Effector CD4-positive, alpha-beta T cell (primary cell): Measurements from ENCODE around the gene FAM118A.
"Not testable (repeated sequence)": the region's sequence is repeated elsewhere in the genome, so short reads cannot be mapped to it uniquely, and the experiment has no call there.

Experiments used
- DNase-seq: peaks from one replicate; pipeline ENCODE4 v3.0.0-alpha.2; 2020

Gene FAM118A

DNA sequence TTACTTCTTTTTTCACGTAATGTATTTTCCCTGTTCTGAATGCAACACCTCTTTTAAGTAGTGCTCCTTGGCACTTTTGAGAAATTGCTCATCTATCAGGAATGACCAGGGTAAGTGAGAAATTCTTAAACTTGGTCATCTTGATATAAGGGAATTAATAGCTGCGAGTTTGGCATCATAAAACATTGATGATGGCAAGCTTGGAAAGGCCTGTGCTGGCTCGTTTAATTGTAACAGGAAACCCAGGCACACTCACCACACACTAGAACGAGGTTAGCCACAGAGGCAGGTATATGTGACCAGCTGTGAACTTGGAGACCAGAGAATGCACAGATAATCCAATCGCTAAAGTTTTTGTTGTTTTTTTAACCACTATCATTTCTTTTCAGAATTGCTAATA lies 24.3 kb downstream of the FAM118A start:
- no peak for DNase-seq

DNA sequence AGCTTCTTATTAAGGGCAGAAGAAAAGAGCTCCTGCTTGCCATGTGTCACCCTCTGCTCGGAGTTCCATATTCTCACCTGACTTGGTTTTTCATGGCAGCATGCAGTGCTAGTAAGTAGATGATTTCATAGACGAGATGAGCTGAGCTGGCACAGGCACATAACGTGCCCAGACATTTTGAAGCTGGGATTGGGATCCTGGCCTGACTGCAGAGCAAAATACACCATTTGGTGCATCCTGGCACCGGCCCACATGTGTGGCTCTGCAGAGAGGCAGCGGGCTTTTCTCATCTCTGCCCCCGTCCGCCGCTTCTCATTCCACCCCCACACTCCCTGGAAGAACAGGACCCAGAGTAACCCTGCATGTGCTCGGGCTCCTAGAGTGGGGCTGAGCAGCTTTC lies 24.8 kb downstream of the FAM118A start:
- no peak for DNase-seq

DNA sequence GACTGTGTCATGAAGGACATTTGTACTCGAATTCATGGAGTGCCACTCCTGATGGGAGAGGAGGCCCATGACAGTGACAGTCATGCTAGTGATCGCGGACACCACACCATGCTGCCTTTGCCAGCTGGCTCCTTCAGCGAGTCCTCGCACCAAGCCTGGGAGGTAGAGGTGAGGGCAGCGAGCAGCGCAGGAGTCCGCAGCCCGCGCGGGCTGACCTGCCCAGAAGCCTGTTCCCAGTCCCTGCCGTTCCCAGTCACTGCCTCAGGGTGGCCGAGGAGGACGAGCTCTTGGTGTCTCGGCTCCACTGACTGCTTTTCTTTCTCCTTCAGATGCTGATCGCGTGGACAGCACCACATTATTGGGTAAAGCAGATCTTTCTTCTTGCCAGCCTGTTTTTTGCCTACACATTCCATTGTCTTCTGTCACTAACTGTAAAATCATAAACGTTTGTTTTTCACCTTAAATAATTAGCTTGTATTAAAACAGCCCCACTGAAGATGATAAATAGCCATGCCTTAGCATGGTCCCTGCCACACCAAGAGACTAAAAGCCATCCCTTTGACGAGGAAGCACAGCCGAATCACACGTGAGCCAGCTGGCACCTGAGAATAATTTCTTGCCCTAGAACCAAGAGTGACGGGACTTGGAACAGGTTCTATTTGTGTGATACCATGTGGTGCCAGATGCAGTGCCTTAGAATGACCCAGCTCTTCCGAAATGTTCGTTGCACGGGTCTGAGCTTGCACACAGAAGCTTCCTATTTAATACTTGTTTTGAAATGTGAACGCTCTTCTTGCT lies 25.5 kb downstream of the FAM118A start:
- no peak for DNase-seq

DNA sequence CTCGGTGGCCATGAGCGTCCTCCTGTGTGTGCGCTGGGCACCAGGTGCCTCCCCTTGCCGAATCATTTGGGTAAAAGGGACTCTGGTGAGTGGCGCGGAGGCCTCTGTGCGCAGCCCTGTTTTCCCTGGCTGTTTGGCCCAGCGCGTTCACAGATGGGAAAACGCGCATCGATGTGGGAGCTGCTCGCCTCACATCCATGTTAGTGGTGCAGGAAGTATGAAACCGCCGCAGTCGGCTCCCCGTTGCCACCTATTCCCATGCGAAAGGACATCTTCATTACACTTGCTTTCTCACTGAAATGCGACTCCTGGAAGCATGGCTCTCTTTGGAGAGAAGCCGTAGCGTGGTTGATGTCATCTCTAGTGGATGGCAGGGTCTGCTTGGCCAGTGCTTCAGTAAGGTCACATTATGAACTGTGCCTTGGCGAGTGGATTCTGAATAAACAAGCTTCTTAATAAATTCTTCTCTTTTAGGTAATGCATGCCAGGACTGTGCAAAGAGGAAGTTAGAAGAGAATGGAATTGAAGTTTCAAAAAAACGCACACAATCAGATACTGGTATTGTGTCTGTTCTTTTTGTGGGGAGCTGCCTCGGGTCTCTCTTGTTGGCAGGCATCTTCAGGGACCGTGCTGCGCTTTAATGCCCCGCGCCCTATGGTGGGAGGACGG lies 26.3 kb downstream of the FAM118A start:
- DNase-seq = no peak

DNA sequence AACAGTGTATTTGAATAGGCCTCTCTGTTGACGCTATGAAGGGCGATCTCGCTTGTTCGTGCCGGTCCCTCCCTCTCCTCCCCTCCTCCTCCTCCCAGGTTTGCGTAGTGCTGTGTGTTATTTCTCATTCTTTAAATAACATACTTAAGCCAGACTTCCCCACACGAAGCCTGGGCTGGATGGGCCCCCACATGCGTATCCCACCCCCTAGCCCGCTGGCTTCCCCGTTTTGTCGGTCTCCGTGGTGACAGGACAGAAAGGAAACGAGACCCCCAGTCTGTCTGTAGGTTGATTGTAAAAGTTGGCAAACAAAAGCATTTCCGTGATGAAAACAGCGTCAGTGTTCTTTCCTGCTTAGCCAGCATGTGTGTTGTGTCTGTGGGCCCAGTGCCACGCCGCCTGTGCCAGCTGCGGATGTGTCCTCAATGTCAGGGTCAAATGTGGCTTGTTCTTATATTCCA lies 27.3 kb downstream of the FAM118A start:
- DNase-seq = no peak

DNA sequence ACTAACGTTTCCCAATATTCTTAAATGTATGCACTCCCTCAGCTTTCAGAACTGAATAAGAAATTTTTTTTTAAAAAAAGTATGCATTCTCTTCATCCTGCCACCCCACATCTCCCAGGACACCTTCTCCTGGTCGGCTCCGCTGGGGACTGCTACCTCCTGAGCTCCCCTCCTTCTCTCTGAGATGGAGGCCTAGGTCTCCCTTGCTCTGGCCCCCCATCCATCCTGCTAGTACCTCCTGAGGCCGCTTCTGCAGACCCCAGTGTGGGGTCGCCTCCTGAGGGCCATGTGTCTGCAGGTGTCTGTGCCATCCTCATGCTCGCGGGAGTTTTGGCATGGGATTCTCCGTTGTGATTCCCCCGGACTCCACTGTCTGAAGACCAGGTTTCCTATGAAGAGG lies 27.8 kb downstream of the FAM118A start:
- no peak for DNase-seq

DNA sequence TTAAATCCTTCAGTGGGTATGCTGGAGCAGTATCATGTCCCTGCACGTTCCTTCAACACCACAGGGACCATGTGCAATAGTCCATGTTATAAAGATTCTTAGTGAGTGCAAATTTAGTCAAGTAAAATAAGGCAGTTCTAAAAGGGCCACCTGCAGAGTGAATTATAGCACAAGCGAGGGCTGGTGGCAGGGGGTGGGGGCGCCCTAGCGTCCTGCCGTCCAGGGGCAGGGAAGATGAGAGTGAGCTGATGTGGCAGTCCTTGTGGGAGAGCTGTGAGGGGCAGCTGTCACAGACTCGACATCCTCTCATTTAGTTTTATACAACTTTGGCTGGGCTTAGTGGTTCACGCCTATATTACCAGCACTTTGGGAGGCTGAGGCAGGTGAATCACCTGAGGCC lies 29.1 kb downstream of the FAM118A start:
- DNase-seq = no peak

DNA sequence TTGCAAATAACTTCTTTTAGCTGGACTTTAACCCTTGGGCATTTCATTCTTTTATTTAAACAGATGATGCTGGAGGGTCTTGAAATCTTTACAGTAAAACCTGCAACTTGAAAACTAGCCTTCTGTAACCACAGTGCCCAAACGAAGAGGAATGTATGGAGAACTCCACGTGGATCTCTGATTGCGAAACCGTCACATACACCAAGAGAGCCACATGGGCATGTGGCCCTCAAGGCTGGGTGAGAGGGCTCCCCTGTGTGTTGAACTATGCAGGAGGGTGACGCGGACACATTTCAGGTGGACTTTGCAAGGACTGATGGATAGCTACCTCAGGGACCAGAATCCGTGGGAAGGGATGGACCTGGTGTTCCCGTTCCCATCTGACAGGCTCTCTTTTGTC lies 30.6 kb downstream of the FAM118A start:
- no peak for DNase-seq

DNA sequence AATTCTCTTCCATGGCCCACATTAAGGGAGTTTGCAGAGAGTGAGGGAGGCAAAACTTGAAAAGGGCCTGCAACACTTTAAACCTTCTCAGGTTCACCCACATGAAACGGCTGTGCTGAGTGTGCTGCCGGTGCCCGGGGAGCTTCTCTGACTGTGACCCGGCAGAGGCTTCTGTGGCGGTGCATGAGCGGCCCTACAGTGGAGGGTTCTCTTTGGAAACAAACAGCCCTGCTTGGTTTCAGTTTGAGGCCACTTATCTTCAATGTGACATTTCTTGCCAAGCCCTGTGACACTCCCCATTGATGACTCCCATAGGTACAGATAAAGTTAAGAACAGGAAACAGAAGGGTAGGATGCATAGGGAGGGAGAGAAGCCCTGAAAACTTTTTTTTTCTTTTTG lies 31.8 kb downstream of the FAM118A start:
- DNase-seq = no peak

DNA sequence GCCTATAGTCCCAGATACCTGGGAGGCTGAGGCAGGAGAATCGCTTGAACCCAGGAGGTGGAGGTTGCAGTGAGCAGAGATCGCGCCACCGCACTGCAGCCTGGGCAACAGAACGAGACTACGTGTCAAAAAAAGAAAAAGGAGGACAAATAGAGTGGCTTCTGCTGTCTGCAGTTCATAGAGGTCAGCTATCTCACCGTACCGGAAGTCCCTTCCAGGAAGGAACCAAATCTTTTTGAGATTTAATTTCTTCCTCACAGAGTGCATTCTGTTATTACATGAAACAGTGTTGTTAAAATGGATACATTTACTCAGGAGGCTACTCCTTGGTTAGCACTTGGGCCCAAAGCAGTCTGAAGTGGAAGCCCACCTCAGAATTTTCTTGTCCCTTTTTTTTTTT lies 33.4 kb downstream of the FAM118A start:
- DNase-seq = no peak

DNA sequence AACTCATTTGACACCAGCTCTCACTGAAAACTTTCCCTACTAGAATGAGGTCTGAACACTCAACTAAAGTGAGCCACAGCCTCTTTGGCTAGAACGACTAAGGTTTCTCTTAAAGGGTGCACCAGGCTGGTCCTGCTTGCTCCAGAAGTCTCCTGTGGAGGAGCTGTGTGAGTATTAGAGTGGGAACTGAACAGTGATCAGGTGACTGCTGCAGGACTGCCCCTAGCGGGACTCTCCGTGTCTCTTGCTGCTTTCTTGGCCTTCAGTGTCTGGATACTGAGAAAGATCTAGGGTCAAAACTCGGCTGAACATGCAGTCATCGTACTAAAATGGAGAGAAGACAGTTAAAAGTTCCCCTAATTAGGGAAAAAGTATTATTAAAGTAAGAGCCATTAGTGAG lies 34.6 kb downstream of the FAM118A start:
- DNase-seq = no peak

DNA sequence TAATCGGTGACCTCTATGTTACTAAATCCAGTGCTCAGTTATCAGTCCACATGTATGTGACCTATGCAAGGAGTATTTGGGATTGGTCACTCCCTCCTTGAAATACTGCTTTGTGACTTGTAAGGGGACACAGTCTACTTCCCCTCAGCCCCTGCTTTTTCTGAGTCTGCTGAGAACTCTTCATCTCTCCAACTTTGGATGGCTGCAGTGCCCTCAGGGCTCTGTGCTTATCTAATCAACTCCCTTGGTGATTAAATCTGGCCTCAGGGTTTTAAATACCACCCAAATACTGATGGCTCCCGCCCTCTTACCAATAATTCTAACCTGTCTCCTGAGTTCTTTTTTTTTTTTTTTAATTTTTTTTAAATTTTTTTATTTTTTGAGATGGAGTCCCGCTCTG lies 40.2 kb downstream of the FAM118A start:
- no peak for DNase-seq

DNA sequence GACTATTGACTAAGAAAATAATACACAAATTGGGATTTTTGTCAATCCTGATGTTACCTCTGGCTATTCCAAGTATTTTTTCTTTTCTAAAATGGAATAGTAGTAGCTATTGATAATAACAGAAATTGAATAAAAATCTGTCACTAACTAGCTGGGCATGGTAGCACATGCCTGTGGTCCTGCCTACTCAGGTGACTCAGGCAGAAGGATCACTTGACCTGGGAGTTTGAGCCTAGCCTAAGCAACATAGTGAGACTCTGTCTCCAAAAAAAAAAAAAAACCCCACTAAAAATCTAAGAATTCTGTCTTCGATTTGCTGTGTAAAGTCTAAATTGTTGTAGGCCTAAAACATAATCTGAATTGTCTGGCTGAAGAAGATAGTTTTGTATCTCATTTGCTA lies 42.2 kb downstream of the FAM118A start:
- DNase-seq = no peak

DNA sequence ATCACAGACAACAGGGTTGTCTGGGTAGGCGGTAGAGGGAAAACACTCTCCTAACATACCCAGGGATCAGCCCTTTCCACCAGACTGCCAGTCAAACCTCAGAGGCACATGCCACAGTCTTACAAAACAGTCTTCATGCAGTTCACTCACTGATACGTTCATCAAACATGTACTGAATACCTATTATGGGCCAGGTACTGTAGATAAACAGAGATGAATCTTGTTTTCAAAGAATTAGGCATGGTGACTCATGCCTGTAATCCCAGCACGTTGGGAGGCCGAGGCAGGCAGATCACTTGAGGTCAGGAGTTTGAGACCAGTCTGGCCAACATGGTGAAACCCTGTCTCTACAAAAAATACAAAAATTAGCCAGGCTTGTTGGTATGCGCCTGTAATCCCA lies 43.0 kb downstream of the FAM118A start:
- not testable (repeated sequence) for DNase-seq

DNA sequence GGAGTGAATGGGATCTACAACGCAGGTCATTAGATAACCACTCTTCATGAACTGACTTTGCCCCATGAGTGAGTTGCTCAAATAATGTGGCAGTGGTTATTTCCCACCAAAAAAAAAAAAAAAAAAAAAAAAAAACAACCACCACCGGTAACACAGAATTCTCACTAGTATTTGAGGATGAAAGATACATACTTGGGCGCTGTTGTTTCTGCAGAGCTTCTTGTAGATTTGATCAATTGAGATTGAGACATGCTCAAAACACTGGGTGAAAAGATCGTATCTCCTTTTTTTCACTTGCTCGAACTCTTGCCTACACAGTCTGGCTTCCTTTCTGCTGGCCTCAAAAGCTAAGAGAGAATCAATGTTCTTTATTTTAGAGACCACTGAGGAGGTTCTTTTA lies 44.1 kb downstream of the FAM118A start:
- no peak for DNase-seq

DNA sequence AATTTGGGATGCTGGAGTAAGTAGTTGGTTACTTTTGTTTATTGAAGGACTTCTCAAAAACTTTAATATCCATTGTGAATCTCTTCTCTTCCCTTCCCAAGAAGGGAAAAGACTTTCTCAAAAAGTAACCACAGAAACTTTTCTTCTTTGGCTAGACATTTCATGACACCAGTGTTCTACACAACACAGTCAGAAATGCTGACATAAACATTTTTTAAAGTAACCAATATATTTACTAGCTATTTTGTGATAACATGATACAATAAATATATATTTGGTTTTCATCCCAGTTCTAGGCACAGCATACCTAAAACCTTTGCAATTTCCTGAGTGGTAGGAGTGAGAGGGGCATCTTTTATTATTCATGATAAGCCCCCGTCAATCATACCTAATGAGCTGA lies 47.8 kb downstream of the FAM118A start:
- DNase-seq = no peak

DNA sequence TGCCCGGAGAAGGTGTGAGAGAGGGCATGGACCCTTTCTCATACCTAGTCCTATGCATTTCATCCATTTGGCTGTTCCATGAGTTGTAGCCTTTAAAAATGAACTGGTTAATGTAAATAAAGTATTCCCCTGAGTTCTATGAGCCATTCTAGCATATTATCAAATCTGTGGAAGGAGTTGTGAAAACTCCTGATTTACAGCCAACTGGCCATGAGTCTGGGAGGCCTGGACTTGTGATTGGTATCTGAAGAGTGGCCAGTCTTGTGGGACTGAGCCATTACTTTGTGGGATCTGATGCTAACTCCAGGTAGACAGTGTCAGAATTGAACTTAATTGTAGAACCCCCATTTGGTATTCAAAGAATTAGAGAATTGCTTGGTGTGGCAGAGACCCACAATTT lies 48.4 kb downstream of the FAM118A start:
- DNase-seq = no peak

DNA sequence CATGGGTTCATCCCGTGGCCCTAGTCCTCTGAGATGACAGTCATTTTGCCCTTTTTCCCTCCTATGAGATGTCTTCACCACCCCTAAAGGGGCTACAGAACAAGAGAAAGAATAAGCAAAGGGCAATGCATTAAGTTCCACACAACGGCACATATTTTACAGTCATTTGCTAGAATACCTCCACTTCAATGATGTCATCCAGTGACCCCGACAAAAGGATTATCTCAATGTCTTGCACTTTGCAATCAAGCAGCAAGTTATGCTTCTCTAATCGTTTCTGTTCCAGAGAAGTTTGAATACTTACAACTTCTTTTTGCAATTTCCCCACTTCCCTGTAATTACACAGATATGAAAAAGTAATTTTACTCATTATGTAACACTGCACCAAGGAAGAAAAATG lies 49.9 kb downstream of the FAM118A start:
- no peak for DNase-seq

DNA sequence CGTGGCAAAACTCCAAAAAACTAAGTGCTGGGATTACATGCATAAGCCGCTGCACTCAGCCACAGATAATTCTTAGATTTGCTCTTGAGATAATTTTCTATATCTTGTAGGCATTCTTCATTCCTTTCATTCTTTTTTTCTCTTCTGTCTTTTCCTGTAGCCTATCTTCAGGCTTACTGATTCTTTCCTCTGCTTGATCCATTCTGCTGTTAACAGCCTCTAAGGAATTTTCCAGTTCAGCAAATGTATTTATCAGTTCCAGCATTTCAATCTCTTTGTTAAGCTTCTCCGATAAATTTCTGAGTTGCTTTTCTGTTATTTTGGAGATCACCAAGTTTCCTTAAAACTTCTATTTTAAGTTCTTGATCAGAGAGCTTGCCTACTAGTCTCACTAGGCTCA lies 57.0 kb downstream of the FAM118A start:
- DNase-seq = no peak

DNA sequence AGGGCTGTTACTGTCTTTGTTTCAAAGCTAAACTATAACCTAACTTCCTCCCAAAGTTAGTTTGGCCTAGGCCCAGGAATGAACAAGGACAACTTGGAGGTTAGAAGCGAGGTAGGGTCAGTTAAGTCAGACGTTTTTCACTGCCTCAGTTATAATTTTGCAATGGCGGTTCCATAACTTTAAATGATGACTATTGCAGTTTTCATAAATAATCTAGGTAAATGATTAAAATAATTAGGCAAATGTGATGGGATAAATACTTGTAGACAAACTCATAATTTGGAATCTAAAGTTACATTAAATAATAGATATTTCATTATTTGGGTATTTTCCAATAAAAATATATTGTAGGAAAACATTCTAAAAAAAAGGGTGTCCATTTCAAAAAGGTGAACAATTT lies 63.9 kb downstream of the FAM118A start:
- not testable (repeated sequence) for DNase-seq

DNA sequence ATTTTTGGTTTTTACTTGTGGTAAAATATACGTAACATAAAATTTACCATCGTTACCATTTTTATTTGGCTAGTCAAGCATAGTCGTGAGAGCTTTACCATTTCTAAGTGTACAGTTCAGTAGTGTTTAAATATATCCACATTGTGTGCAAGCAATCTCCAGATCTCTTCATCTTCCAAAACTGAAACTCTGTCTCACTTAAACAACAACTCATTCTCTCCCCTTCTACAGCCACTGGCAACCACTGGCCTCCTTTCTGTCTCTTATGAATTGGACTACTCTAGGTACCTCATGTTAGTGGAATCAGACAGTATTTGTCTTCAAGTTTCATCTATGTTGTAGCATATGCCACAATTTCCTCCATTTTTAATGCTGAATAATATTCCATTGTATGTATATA lies 66.3 kb downstream of the FAM118A start:
- DNase-seq = no peak

DNA sequence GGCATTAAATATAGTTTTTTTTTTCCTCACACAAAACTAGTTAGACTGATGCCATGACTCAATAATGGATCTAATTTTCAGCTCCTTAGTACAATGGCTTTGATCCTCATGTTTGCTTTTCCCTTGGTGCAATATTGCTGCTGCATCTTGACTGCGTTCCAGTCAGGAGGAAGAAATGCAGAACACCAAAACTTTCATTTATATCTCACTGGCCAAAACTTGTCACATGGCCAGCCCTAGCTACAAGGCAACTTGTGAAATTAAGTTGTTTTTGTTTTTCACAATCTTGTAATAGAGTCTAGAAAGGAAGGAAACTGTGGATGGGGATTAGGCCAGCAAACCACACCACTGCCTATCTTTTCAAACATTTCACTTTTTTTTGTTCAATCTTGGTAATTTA lies 67.0 kb downstream of the FAM118A start:
- DNase-seq = no peak

DNA sequence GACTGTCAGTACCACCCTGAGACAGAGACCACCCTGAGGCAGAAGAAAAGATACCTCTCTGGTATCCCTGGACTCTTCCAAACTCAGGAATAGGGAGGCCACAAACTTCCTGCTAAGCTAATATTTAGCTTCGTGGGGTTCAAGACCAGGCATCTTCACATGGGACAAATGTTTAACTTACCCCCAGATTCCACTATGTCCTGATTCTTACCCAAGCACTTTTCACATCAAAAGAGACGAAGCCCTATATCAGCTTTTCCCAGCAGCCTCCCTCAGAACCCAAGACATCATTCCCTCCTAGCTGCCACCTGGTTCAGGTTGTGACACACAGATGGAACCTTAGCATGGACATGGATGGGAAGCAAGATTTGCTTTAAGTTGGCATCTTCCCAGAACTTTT lies 71.6 kb downstream of the FAM118A start:
- no peak for DNase-seq

DNA sequence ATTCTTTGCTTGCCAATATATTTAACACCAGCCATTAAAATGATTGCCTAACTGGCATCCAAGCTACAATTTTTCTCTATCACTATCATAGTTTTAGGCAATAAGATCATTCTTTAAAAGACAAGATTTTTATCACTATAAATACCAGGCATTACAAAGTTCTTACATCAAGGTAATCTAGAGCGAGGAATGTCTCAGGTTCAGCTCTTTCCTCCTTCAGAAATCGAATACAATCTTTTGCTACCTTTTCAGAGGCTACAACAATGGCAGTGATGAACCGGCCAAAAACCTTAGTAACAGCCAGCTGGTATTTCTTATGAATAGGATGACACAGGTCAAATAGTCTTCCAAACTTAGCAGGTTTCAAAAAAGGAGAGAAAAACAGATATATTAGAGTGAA lies 79.8 kb downstream of the FAM118A start:
- DNase-seq = no peak
